Stimulated activated CD8-positive, alpha-beta memory T cell treated with anti-CD3 and anti-CD28 coated beads, Interleukin-15, amount 100 ng/mL, for 48 hours (primary cell): ENCODE measurements around the gene NMRK1.

Source experiments
- DNase-seq, 2 donors: peaks; one replicate each; pipeline ENCODE4 v3.0.0-alpha.2; 2020; ENCODE audit warnings: low read depth in 2 of 2

The NMRK1 gene

GRCh38 chr9:75102177-75102790, 14.3 kb upstream of the NMRK1 start:
- DNase-seq = no peak

- DNase-seq = no peak
These were observed 13.1 kb upstream of the NMRK1 start for GRCh38 chr9:75101004-75101588.

GRCh38 chr9:75096796-75097195, 8.8 kb upstream of the NMRK1 start:
- DNase-seq = no peak

GRCh38 chr9:75092766-75093165, 4.8 kb upstream of the NMRK1 start:
- DNase-seq = no peak

- no peak for DNase-seq
These were observed 2.6 kb upstream of the NMRK1 start for GRCh38 chr9:75090579-75090978.

- DNase-seq = no peak
These were observed 1.4 kb upstream of the NMRK1 start for GRCh38 chr9:75089373-75089766.

GRCh38 chr9:75088646-75089372, 854 bp upstream of the NMRK1 start:
- DNase-seq = no peak

- DNase-seq = peak; percentile 20 to 21
These were observed 599 bp downstream of the NMRK1 start for GRCh38 chr9:75087289-75087823.

GRCh38 chr9:75086541-75087288, 1.2 kb downstream of the NMRK1 start:
- DNase-seq = no peak

GRCh38 chr9:75085640-75086039, 2.3 kb downstream of the NMRK1 start:
- DNase-seq = no peak

GRCh38 chr9:75084081-75084672, 3.8 kb downstream of the NMRK1 start:
- no peak for DNase-seq

GRCh38 chr9:75083188-75083970, 4.6 kb downstream of the NMRK1 start:
- DNase-seq = peak; percentile 22 to 24

- no peak for DNase-seq
These were observed 6.3 kb downstream of the NMRK1 start for GRCh38 chr9:75081632-75082031.

- no peak for DNase-seq
These were observed 15.1 kb downstream of the NMRK1 start for GRCh38 chr9:75072895-75073294.

- DNase-seq = peak; percentile 21 to 29
These were observed 16.3 kb downstream of the NMRK1 start for GRCh38 chr9:75071530-75072122.

GRCh38 chr9:75069171-75069570, 18.8 kb downstream of the NMRK1 start:
- DNase-seq = no peak

GRCh38 chr9:75067894-75068293, 20.1 kb downstream of the NMRK1 start:
- no peak for DNase-seq

- no peak for DNase-seq
These were observed 22.4 kb downstream of the NMRK1 start for GRCh38 chr9:75065510-75065909.

GRCh38 chr9:75064307-75065025, 23.5 kb downstream of the NMRK1 start:
- no peak for DNase-seq
